ENCODE measurements around the gene EPHB1. TPM values are rescaled to one million over a fixed set of nuclear protein-coding genes. Genes with fewer than 3 reads are reported as not detected.

The EPHB1 gene
- polyA plus RNA-seq, 3 donors = 5.1 to 6.2 (median 5.5) TPM

- no peak for DNase-seq (ENCODE audit: extremely low read depth in 1 of 11, low read depth in 9 of 11, low spot score in 4 of 11)
Measured at GRCh38 chr3:134801204-134801958, 6.3 kb downstream of the EPHB1 start.

DNA sequence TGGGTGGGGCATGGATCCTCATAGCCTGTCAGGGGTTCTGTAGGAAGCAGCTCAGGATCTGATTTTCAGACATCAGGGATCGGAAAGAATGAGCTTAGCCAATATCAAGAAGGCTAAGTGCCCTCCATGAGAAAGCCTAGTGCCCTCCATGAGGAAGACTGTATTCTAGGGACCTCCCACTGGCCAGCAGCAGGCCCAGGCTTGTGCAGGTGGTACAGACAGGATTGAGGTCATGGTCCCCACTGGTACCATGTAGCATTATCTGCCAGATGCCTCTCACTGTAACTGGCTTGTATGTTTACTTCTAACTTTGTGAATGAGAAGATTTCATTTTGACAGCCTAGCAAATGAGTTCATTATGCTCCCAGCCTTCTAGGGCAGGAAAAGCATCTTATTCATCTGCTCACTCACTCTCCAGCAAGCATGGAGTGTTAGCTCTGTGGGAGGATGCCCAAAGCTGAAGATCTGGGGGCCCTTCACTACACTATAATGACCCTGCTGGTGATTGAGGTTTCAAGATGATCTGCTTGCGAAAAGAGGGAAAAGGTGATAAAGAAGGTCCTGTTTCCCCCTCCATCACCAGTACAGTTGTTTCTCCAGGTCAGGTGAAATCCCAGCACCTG, 7.5 kb downstream of the EPHB1 start:
- no peak for DNase-seq (ENCODE audit: extremely low read depth in 1 of 11, low read depth in 9 of 11, low spot score in 4 of 11)

GRCh38 chr3:134803051-134803505, 8.0 kb downstream of the EPHB1 start:
- DNase-seq (ENCODE audit: extremely low read depth in 1 of 11, low read depth in 9 of 11, low spot score in 4 of 11) = no peak

GRCh38 chr3:134803652-134804051, 8.6 kb downstream of the EPHB1 start:
- DNase-seq (ENCODE audit: extremely low read depth in 1 of 11, low read depth in 9 of 11, low spot score in 4 of 11) = no peak

DNA sequence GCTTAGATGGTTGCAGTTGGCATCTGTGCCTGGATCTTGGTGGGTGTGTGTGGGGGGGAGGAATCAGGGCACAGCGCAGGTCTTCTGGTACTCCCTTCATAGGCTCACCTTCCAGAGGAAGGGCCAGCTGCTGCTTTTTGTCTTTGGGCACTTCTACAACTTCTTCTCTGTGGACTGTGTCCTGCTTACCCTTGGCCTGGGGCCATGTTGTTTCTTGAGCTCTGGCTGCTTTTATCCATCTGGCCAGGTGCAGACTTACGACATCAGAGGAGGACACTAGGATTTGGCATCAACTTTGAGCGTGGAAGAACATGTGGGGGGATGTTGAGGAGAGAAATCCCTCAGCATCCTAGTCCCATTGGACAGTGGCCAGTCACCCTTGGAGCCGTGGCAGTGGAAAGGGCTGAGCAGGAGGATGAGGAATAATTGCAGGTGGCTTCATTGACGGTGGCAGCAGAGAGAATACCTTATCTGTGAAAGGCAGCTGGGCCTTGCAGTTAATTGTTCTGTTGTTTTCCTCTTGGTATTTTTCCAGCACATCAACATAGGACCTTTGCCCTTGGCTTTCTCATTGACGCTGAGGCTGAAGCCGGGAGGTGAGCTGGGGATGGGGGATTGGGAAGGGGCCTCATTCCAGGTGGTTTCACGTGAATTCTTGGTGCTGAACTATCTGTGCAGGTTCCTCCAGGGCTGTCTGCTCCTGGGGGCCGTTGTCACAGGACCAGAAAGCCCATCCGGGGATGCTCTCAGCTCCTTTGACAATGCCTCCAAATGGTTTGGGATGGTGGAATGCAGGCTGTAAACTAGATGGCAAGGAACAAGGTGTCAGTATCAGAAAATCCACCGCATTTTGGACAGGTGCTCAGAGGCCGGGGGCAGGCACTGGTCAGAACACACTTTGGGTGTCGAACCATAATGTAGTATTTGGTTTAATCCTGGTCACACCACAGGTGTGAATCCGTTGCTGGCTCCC, 9.7 kb downstream of the EPHB1 start:
- no peak for DNase-seq (ENCODE audit: extremely low read depth in 1 of 11, low read depth in 9 of 11, low spot score in 4 of 11)

- no peak for DNase-seq (ENCODE audit: extremely low read depth in 1 of 11, low read depth in 9 of 11, low spot score in 4 of 11)
Measured at GRCh38 chr3:134807189-134807588, 12.1 kb downstream of the EPHB1 start.

GRCh38 chr3:134808835-134809234, 13.8 kb downstream of the EPHB1 start:
- DNase-seq (ENCODE audit: extremely low read depth in 1 of 11, low read depth in 9 of 11, low spot score in 4 of 11) = no peak

GRCh38 chr3:134809427-134810051, 14.5 kb downstream of the EPHB1 start:
- no peak for DNase-seq (ENCODE audit: extremely low read depth in 1 of 11, low read depth in 9 of 11, low spot score in 4 of 11)

DNA sequence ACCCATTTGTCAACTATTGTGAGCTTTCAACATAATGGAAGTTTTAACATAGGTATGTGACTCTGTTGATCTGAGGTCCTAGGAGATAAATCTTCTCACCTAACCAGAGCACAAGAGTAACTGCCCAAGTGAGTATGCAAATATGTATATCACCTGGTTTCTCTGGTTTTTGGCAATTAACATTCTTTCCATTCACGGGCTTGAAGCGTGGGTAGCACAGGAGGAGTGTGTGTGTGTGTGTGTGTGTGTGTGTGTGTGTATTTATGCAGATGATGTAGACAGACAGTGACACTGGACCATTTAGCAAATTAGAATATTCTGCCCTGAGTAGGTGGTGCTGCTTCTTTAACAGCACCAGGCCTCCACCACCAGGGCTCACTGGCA, 15.0 kb downstream of the EPHB1 start:
- no peak for DNase-seq (ENCODE audit: extremely low read depth in 1 of 11, low read depth in 9 of 11, low spot score in 4 of 11)

GRCh38 chr3:134810850-134811249, 15.8 kb downstream of the EPHB1 start:
- DNase-seq (ENCODE audit: extremely low read depth in 1 of 11, low read depth in 9 of 11, low spot score in 4 of 11) = no peak

DNA sequence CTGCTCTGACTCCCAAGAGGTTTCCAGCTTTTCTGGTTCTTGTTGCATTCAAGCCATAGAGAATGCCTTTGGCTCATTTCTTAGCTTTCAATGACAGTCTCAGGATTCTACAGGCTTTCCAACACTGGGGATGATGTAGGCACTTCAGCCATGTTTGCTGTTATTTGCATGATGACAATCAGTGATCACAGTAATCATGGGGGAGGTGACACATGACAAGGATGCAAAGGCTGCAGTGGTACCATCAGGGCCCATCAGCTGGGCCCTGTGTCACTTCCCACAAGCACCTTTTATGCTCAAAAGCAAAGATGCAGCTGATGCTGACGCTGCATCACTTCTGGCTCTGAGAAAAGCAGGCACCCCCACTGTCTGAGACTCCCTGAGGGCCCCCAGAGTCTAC, 18.6 kb downstream of the EPHB1 start:
- no peak for DNase-seq (ENCODE audit: extremely low read depth in 1 of 11, low read depth in 9 of 11, low spot score in 4 of 11)

GRCh38 chr3:134815519-134815918, 20.5 kb downstream of the EPHB1 start:
- no peak for DNase-seq (ENCODE audit: extremely low read depth in 1 of 11, low read depth in 9 of 11, low spot score in 4 of 11)

- DNase-seq (ENCODE audit: extremely low read depth in 1 of 11, low read depth in 9 of 11, low spot score in 4 of 11) = no peak
Measured at GRCh38 chr3:134816623-134817022, 21.6 kb downstream of the EPHB1 start.

DNA sequence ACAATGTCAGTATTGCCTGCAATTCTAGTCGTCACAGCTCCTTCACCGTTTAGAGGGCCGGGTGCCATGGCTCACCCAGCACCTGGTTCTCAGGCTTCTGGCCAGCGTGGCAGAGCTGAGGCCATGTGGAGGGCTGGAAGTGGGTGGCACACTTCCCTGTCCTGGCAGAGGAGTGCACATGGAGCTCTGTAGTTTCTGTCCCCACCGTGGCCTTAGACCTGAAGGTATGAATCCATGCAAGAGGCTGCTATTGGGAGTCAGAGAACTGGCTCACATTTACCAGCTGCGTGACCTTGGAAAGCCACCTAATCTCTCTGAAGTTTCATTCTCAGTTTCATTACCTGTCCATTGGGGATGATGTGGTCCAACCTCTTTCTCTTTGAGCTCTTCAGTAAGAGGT, 22.2 kb downstream of the EPHB1 start:
- no peak for DNase-seq (ENCODE audit: extremely low read depth in 1 of 11, low read depth in 9 of 11, low spot score in 4 of 11)

DNA sequence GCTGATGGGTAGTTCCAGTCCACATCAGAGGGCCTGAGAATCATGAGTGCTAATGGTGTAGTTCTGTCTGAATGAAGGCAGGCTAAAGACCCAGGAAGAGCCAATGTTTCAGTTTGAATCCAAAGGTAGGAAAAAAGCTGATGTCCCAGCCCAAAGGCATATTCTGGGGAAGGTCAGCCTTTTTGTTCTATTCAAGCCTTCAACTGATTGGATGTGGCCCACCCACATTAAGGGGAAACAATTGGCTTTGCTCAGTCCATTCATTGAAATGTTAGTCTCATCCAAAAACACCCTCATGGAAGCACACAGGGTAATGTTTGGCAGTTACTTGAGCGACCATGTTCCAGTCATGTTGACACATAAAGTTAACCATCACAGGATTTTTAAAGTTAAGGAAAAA, 25.9 kb downstream of the EPHB1 start:
- no peak for DNase-seq (ENCODE audit: extremely low read depth in 1 of 11, low read depth in 9 of 11, low spot score in 4 of 11)

GRCh38 chr3:134822090-134822489, 27.0 kb downstream of the EPHB1 start:
- no peak for DNase-seq (ENCODE audit: extremely low read depth in 1 of 11, low read depth in 9 of 11, low spot score in 4 of 11)

- DNase-seq (ENCODE audit: extremely low read depth in 1 of 11, low read depth in 9 of 11, low spot score in 4 of 11) = no peak
Measured at GRCh38 chr3:134823679-134824078, 28.6 kb downstream of the EPHB1 start.

GRCh38 chr3:134824791-134825190, 29.7 kb downstream of the EPHB1 start:
- DNase-seq (ENCODE audit: extremely low read depth in 1 of 11, low read depth in 9 of 11, low spot score in 4 of 11) = peak in 9 of 11 donors; percentile 24 to 63 (median 36)

- no peak for DNase-seq (ENCODE audit: extremely low read depth in 1 of 11, low read depth in 9 of 11, low spot score in 4 of 11)
Measured at GRCh38 chr3:134827213-134827612, 32.2 kb downstream of the EPHB1 start.
